ENCODE data around the gene AEBP2. TPM values are rescaled to one million over a fixed set of nuclear protein-coding genes. Genes with fewer than 3 reads are reported as not detected.

The AEBP2 gene
- total and polyA plus RNA-seq, 2 donors (not counting 3 experiments of a cell fraction or from before 2014, with no cell fraction given) = 8.8 to 42.2 TPM

GRCh38 chr12:19453961-19454360 lies 14.7 kb downstream of the AEBP2 start:
- Histone ChIP-seq H3K4me1 (ENCODE audit: control insufficient read depth, extremely low read depth, insufficient read depth, low read length) (no peaks in the 10 kb centered on the region), H3K27me3 (ENCODE audit: control insufficient read depth in 2 of 2, insufficient read depth in 2 of 2, low read length in 2 of 2) (no peaks in the 10 kb centered on the region), H3K4me3 (replicated peaks in 1 of 3; ENCODE audit: insufficient read depth in 1 of 3, low read depth in 1 of 3, low read length in 3 of 3) (no peak overlapping the region), H4K20me1 (replicated peaks; ENCODE audit: control insufficient read depth, extremely low read depth, insufficient read depth, low read length) (peaks cover 2% of the 10 kb centered on the region), H3K9me3 (replicated peaks; ENCODE audit: control insufficient read depth, insufficient read depth, low read length) (no peaks in the 10 kb centered on the region), H3K4me2 (ENCODE audit: insufficient read depth, low read length) (no peak overlapping the region), H3K27ac (ENCODE audit: insufficient read depth, low read depth, low read length) (no peak overlapping the region), H3K9ac (replicated peaks; ENCODE audit: extremely low read depth, insufficient read depth, low read length) (no peak overlapping the region), H2AFZ (ENCODE audit: low read depth, low read length) (no peak overlapping the region), H3K36me3 (ENCODE audit: control insufficient read depth in 2 of 2, extremely low read depth in 1 of 2, insufficient read depth in 2 of 2, low read length in 2 of 2) (no peaks in the 10 kb centered on the region), H3K79me2 (ENCODE audit: control insufficient read depth, insufficient read depth, low read length) (peaks cover 96% of the 10 kb centered on the region), H3K9me1 (replicated peaks; ENCODE audit: control insufficient read depth, extremely low read depth, insufficient read depth, low read length) (no peaks in the 10 kb centered on the region)
- dilution Hi-C loops (cut with MboI; ENCODE audit: extremely low pct_ligation_motif_present, low sequenced_read_pairs) (no loop called here), intact Hi-C loops (cut with micrococcal nuclease) (no loop called here)
- no peak for DNase-seq (ENCODE audit: low read depth, low spot score)
- ChIA-PET POLR2A (no interaction called here), CTCF (interaction anchor here (1.3 kb wide), 1 partner anchor 10 kb away, joined by 3 read pairs; no protein-coding TSS in a partner anchor)
- no TSS peak for BruUV-seq (replicated peaks)
- no peak for FAIRE-seq
- TF ChIP-seq MAX (IDR thresholded peaks at IDR 0.05; ENCODE audit: insufficient read depth, insufficient read length) = no peak
- TF ChIP-seq MYC (IDR thresholded peaks at IDR 0.05; ENCODE audit: low read depth, low read length) = no peak
- TF ChIP-seq EZH2 (IDR thresholded peaks at IDR 0.05; ENCODE audit: borderline replicate concordance, low read depth, low read length, severe bottlenecking) = no peak
- no peak for TF ChIP-seq CTCF (IDR thresholded peaks at IDR 0.05; ENCODE audit: extremely low read depth in 1 of 2, insufficient read depth in 1 of 2, low read depth in 1 of 2, low read length in 2 of 2)
- no peak for TF ChIP-seq FOS (IDR thresholded peaks at IDR 0.05; ENCODE audit: borderline replicate concordance, insufficient read depth, low read length)
- TF ChIP-seq GATA2 (IDR thresholded peaks at IDR 0.05; ENCODE audit: insufficient read depth, insufficient read length, low read depth, low read length) = no peak
- no peak for TF ChIP-seq JUN (IDR thresholded peaks at IDR 0.05; ENCODE audit: borderline replicate concordance, insufficient read depth, insufficient read length, low read depth)
- TF ChIP-seq POLR2AphosphoS5 (IDR thresholded peaks at IDR 0.05; ENCODE audit: insufficient read depth, low read depth, low read length) = no peak

All from endothelial cell of umbilical vein (primary cell).